ENCODE results near the gene TERF2IP. TPM values are rescaled to one million over a fixed set of nuclear protein-coding genes. Genes with fewer than 3 reads are reported as not detected.

Gene TERF2IP
- total and polyA plus RNA-seq, 2 of the 13 experiments (the other 11 are each of a cell fraction or from before 2014, with no cell fraction given): 26.4 to 50.2 TPM

- TF ChIP-seq, protein P1, sequence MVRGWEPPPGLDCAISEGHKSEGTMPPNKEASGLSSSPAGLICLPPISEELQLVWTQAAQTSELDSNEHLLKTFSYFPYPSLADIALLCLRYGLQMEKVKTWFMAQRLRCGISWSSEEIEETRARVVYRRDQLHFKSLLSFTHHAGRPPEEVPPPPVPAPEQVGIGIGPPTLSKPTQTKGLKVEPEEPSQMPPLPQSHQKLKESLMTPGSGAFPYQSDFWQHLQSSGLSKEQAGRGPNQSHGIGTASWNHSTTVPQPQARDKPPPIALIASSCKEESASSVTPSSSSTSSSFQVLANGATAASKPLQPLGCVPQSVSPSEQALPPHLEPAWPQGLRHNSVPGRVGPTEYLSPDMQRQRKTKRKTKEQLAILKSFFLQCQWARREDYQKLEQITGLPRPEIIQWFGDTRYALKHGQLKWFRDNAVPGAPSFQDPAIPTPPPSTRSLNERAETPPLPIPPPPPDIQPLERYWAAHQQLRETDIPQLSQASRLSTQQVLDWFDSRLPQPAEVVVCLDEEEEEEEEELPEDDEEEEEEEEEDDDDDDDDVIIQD (CRISPR knock-in tag; IDR thresholded peaks at IDR 0.05; ENCODE audit: low read depth): 0 out of 2 replicates have a peak, but pooled peaks have one; percentile 45
- TF ChIP-seq TCF7 (IDR thresholded peaks at IDR 0.05; ENCODE audit: low read depth) (peak; percentile 23; the same call in 1 of the 2 replicates), KLF6 (CRISPR knock-in tag; IDR thresholded peaks at IDR 0.05) (peak; percentile 79), HNRNPLL (IDR thresholded peaks at IDR 0.05; ENCODE audit: low read depth, low read length, poor library complexity, severe bottlenecking) (peak; percentile 55), PCBP1 (IDR thresholded peaks at IDR 0.05; ENCODE audit: borderline replicate concordance, low read depth, low read length) (no peak; the same call in 1 of the 2 replicates), CHD2 (IDR thresholded peaks at IDR 0.05; ENCODE audit: low read depth, low read length) (peak; percentile 98), ZNF879 (CRISPR knock-in tag; IDR thresholded peaks at IDR 0.05) (no peak), RFX5 (IDR thresholded peaks at IDR 0.05; ENCODE audit: low read depth, low read length) (peak; percentile 84), ZNF589 (CRISPR knock-in tag; conservative IDR thresholded peaks at IDR 0.05) (no peak), NFE2 (CRISPR knock-in tag; IDR thresholded peaks at IDR 0.05) (no peak), XBP1 (CRISPR knock-in tag; IDR thresholded peaks at IDR 0.05) (0 out of 2 replicates have a peak, but pooled peaks have one; percentile 76), MED13 (CRISPR knock-in tag; IDR thresholded peaks at IDR 0.05) (no peak; the same call in 1 of the 2 replicates), ZNF383 (CRISPR knock-in tag; IDR thresholded peaks at IDR 0.05; ENCODE audit: borderline replicate concordance) (no peak; the same call in 1 of the 2 replicates), ZNF225 (CRISPR knock-in tag; IDR thresholded peaks at IDR 0.05) (no peak), ZNF549 (CRISPR knock-in tag; IDR thresholded peaks at IDR 0.05) (no peak), SMYD3 (CRISPR knock-in tag; IDR thresholded peaks at IDR 0.05) (no peak), SP140L (CRISPR knock-in tag; IDR thresholded peaks at IDR 0.05; ENCODE audit: borderline replicate concordance) (no peak), HOXA7 (CRISPR knock-in tag; IDR thresholded peaks at IDR 0.05) (no peak), PRMT3 (CRISPR knock-in tag; IDR thresholded peaks at IDR 0.05; ENCODE audit: borderline replicate concordance, low read depth) (no peak), CCAR2 (optimal IDR thresholded peaks at IDR 0.05; ENCODE audit: low read depth, low read length) (no peak), HOXA9 (CRISPR knock-in tag; IDR thresholded peaks at IDR 0.05; ENCODE audit: borderline replicate concordance) (no peak), MAFG (CRISPR knock-in tag; IDR thresholded peaks at IDR 0.05) (no peak), ZNF572 (CRISPR knock-in tag; IDR thresholded peaks at IDR 0.05) (peak; percentile 90; the same call in 1 of the 2 replicates), NR1H2 (CRISPR knock-in tag; IDR thresholded peaks at IDR 0.05; ENCODE audit: borderline replicate concordance, low read depth) (no peak), ELF3 (CRISPR knock-in tag; IDR thresholded peaks at IDR 0.05) (peak; percentile 79)
- TF ChIP-seq, protein P2, sequence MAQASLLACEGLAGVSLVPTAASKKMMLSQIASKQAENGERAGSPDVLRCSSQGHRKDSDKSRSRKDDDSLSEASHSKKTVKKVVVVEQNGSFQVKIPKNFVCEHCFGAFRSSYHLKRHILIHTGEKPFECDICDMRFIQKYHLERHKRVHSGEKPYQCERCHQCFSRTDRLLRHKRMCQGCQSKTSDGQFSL (CRISPR knock-in tag; IDR thresholded peaks at IDR 0.05): no peak
- TF ChIP-seq, protein P3, sequence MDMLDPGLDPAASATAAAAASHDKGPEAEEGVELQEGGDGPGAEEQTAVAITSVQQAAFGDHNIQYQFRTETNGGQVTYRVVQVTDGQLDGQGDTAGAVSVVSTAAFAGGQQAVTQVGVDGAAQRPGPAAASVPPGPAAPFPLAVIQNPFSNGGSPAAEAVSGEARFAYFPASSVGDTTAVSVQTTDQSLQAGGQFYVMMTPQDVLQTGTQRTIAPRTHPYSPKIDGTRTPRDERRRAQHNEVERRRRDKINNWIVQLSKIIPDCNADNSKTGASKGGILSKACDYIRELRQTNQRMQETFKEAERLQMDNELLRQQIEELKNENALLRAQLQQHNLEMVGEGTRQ (IDR thresholded peaks at IDR 0.05; ENCODE audit: low read depth, low read length): no peak
- TF ChIP-seq, protein P3 (CRISPR knock-in tag; IDR thresholded peaks at IDR 0.05; ENCODE audit: borderline replicate concordance): peak; percentile 32; the same call in 1 of the 2 replicates
Observed at GRCh38 chr16:75622761-75623605, 24.6 kb upstream of the TERF2IP start, which contains the start of gene ADAT1 (continued).

Measured in HepG2 (cell line).